ENCODE results near the gene OPRM1. TPM values are rescaled to one million over a fixed set of nuclear protein-coding genes. Genes with fewer than 3 reads are reported as not detected.
"Not testable (repeated sequence)": the region's sequence is repeated elsewhere in the genome, so short reads cannot be mapped to it uniquely, and the experiment has no call there.

The OPRM1 gene
- total RNA-seq, 1 donor: not detected

GRCh38 chr6:154236646-154237301 lies 197.7 kb downstream of the OPRM1 start:
- no peak overlapping the region for H2AFZ ChIP-seq (ENCODE audit: low read length)
- no peaks in the 10 kb centered on the region for H3K27me3 ChIP-seq (ENCODE audit: insufficient read depth, low read length)
- no peaks in the 10 kb centered on the region for H3K79me2 ChIP-seq (ENCODE audit: insufficient read depth, low read length)
- no peak overlapping the region for H3K4me3 ChIP-seq (ENCODE audit: insufficient read depth, low read length)
- H4K20me1 ChIP-seq (ENCODE audit: insufficient read depth, low read length): no peaks in the 10 kb centered on the region
- H3K27ac ChIP-seq (ENCODE audit: low read depth, low read length): no peak overlapping the region
- no peaks in the 10 kb centered on the region for H3K4me1 ChIP-seq (ENCODE audit: insufficient read depth, low read length)
- no peak for DNase-seq (ENCODE audit: insufficient read length, low spot score, missing footprints)
- no peaks in the 10 kb centered on the region for H3K9me3 ChIP-seq (ENCODE audit: low read depth, low read length)
- H3K4me2 ChIP-seq (ENCODE audit: insufficient read depth, low read length): no peak overlapping the region
- TF ChIP-seq, protein P1, sequence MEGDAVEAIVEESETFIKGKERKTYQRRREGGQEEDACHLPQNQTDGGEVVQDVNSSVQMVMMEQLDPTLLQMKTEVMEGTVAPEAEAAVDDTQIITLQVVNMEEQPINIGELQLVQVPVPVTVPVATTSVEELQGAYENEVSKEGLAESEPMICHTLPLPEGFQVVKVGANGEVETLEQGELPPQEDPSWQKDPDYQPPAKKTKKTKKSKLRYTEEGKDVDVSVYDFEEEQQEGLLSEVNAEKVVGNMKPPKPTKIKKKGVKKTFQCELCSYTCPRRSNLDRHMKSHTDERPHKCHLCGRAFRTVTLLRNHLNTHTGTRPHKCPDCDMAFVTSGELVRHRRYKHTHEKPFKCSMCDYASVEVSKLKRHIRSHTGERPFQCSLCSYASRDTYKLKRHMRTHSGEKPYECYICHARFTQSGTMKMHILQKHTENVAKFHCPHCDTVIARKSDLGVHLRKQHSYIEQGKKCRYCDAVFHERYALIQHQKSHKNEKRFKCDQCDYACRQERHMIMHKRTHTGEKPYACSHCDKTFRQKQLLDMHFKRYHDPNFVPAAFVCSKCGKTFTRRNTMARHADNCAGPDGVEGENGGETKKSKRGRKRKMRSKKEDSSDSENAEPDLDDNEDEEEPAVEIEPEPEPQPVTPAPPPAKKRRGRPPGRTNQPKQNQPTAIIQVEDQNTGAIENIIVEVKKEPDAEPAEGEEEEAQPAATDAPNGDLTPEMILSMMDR (IDR thresholded peaks at IDR 0.05; ENCODE audit: extremely low read depth, low read depth, low read length): no peak
- H3K36me3 ChIP-seq (ENCODE audit: insufficient read depth, low read length): no peaks in the 10 kb centered on the region

- Histone ChIP-seq H4K20me1 (ENCODE audit: insufficient read depth, low read length) (no peaks in the 10 kb centered on the region), H3K4me3 (ENCODE audit: insufficient read depth, low read length) (no peak overlapping the region), H3K4me1 (ENCODE audit: insufficient read depth, low read length) (no peaks in the 10 kb centered on the region), H2AFZ (ENCODE audit: low read length) (no peak overlapping the region), H3K79me2 (ENCODE audit: insufficient read depth, low read length) (no peaks in the 10 kb centered on the region), H3K27ac (ENCODE audit: low read depth, low read length) (no peak overlapping the region), H3K27me3 (ENCODE audit: insufficient read depth, low read length) (no peaks in the 10 kb centered on the region), H3K9me3 (ENCODE audit: low read depth, low read length) (no peaks in the 10 kb centered on the region), H3K4me2 (ENCODE audit: insufficient read depth, low read length) (no peak overlapping the region), H3K36me3 (ENCODE audit: insufficient read depth, low read length) (no peaks in the 10 kb centered on the region)
- no peak for DNase-seq (ENCODE audit: insufficient read length, low spot score, missing footprints)
- TF ChIP-seq, protein P1 (IDR thresholded peaks at IDR 0.05; ENCODE audit: extremely low read depth, low read depth, low read length): no peak
These were observed 199.8 kb downstream of the OPRM1 start for GRCh38 chr6:154238831-154239230.

DNA sequence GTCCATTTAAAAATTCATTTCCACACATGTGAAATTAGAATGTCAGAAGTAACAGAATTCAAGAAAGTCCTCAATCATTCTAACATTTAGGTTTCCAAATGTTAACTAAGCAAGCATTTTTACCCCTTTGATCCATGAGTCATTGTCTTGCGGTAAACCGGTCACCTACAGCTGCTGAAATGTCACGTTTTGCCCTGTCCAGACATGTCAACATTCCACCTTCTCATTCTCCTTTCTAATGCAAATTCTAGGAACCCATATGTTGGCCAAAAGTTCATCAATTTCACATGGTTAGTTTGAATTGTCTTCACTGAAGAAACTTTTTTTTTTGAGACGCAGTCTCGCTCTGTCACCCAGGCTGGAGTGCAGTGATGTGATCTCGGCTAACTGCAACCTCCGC lies 200.4 kb downstream of the OPRM1 start:
- DNase-seq (ENCODE audit: insufficient read length, low spot score, missing footprints): no peak
- Histone ChIP-seq H3K27ac (ENCODE audit: low read depth, low read length) (no peak overlapping the region), H3K36me3 (ENCODE audit: insufficient read depth, low read length) (no peaks in the 10 kb centered on the region), H3K4me2 (ENCODE audit: insufficient read depth, low read length) (no peak overlapping the region), H3K27me3 (ENCODE audit: insufficient read depth, low read length) (no peaks in the 10 kb centered on the region), H3K4me1 (ENCODE audit: insufficient read depth, low read length) (no peaks in the 10 kb centered on the region), H4K20me1 (ENCODE audit: insufficient read depth, low read length) (no peaks in the 10 kb centered on the region), H3K4me3 (ENCODE audit: insufficient read depth, low read length) (no peak overlapping the region), H2AFZ (ENCODE audit: low read length) (no peak overlapping the region), H3K79me2 (ENCODE audit: insufficient read depth, low read length) (no peaks in the 10 kb centered on the region), H3K9me3 (ENCODE audit: low read depth, low read length) (no peaks in the 10 kb centered on the region)
- TF ChIP-seq, protein P1 (IDR thresholded peaks at IDR 0.05; ENCODE audit: extremely low read depth, low read depth, low read length): no peak

GRCh38 chr6:154241061-154241460 lies 202.0 kb downstream of the OPRM1 start:
- H3K4me2 ChIP-seq (ENCODE audit: insufficient read depth, low read length); H2AFZ ChIP-seq (ENCODE audit: low read length); H3K36me3 ChIP-seq (ENCODE audit: insufficient read depth, low read length); H3K4me3 ChIP-seq (ENCODE audit: insufficient read depth, low read length); H3K27me3 ChIP-seq (ENCODE audit: insufficient read depth, low read length); H4K20me1 ChIP-seq (ENCODE audit: insufficient read depth, low read length); H3K9me3 ChIP-seq (ENCODE audit: low read depth, low read length); DNase-seq (ENCODE audit: insufficient read length, low spot score, missing footprints); H3K4me1 ChIP-seq (ENCODE audit: insufficient read depth, low read length); H3K27ac ChIP-seq (ENCODE audit: low read depth, low read length); H3K79me2 ChIP-seq (ENCODE audit: insufficient read depth, low read length): not testable (repeated sequence)

Measured in osteoblast (primary cell).